KMS-11 (cell line): Measurements from ENCODE around the gene KRTAP9-6.

Source experiments
- H2AFZ ChIP-seq: fragments of 200-600 bp; sonication (generic); 2 replicates; pipeline ENCODE4 v1.6.1; 2016; ENCODE audit warnings: antibody characterized with exemption, mixed run types, low read depth
- H3K27ac ChIP-seq: fragments of 200-600 bp; sonication (generic); 2 replicates; pipeline ENCODE4 v1.6.1; 2016; ENCODE audit warnings: mild to moderate bottlenecking, mixed run types
- H3K27me3 ChIP-seq: fragments of 200-600 bp; sonication (generic); 2 replicates; pipeline ENCODE4 v1.6.1; 2017; ENCODE audit warnings: mild to moderate bottlenecking, low read depth, mixed run types, moderate library complexity; ENCODE audit not compliant: insufficient read depth
- H3K36me3 ChIP-seq: fragments of 200-600 bp; sonication (generic); 2 replicates; pipeline ENCODE4 v1.6.1; 2017; ENCODE audit warnings: mild to moderate bottlenecking, mixed run types; ENCODE audit not compliant: insufficient read depth
- H3K4me1 ChIP-seq: fragments of 200-600 bp; sonication (generic); 2 replicates; pipeline ENCODE4 v1.6.1; 2016; ENCODE audit warnings: mild to moderate bottlenecking, low read depth, mixed run types; ENCODE audit not compliant: poor library complexity, severe bottlenecking
- H3K4me2 ChIP-seq: fragments of 200-600 bp; sonication (generic); 2 replicates; pipeline ENCODE4 v1.7.0; 2016; ENCODE audit warnings: mild to moderate bottlenecking, mixed run types
- H3K4me3 ChIP-seq: fragments of 200-600 bp; sonication (generic); IDR thresholded peaks from 2 replicates; pipeline ENCODE4 v1.6.1; 2017; ENCODE audit warnings: low read depth, low read length, mixed read lengths; ENCODE audit not compliant: insufficient read depth
- H3K79me2 ChIP-seq: fragments of 200-600 bp; sonication (generic); 2 replicates; pipeline ENCODE4 v1.6.1; 2016; ENCODE audit warnings: low read depth, mixed run types; ENCODE audit not compliant: insufficient read depth
- H3K9ac ChIP-seq: fragments of 200-600 bp; sonication (generic); 2 replicates; pipeline ENCODE4 v1.6.1; 2016; ENCODE audit warnings: mild to moderate bottlenecking, mixed run types
- H4K20me1 ChIP-seq: fragments of 200-600 bp; sonication (generic); 2 replicates; pipeline ENCODE4 v1.6.1; 2016; ENCODE audit warnings: mild to moderate bottlenecking, mixed run types; ENCODE audit not compliant: insufficient read depth
- TF ChIP-seq, protein P1 (sequence below): fragments of 200-600 bp; sonication (generic); conservative IDR thresholded peaks from 2 replicates; pipeline ENCODE4 v1.6.1; 2017; ENCODE audit warnings: low read depth, mild to moderate bottlenecking, antibody characterized with exemption, low read length, moderate library complexity, mixed read lengths

The KRTAP9-6 gene

DNA sequence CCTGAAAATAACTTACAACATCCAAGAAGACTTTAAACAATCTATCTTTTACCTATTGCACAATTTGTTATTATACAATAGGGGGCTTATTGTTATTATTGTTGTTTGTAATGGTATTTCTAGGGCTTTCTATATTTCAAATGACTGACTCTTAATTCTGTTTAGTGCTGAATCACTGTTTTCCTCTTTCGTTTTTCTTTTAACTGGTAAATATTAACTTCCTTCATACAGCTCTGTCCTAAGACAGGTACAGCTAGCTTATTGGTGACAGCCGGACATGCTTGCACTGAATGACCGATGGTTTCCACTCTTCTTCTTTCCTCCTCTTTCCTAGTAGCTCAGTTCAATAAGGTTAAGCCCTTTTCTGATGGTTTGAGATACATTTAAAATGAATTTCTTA is 21.9 kb downstream of the KRTAP9-6 start:
- H2AFZ ChIP-seq: no peak overlapping the region
- H3K9ac ChIP-seq: no peak overlapping the region
- H3K79me2 ChIP-seq: no peaks in the 10 kb centered on the region
- TF ChIP-seq, protein P1, sequence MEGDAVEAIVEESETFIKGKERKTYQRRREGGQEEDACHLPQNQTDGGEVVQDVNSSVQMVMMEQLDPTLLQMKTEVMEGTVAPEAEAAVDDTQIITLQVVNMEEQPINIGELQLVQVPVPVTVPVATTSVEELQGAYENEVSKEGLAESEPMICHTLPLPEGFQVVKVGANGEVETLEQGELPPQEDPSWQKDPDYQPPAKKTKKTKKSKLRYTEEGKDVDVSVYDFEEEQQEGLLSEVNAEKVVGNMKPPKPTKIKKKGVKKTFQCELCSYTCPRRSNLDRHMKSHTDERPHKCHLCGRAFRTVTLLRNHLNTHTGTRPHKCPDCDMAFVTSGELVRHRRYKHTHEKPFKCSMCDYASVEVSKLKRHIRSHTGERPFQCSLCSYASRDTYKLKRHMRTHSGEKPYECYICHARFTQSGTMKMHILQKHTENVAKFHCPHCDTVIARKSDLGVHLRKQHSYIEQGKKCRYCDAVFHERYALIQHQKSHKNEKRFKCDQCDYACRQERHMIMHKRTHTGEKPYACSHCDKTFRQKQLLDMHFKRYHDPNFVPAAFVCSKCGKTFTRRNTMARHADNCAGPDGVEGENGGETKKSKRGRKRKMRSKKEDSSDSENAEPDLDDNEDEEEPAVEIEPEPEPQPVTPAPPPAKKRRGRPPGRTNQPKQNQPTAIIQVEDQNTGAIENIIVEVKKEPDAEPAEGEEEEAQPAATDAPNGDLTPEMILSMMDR: no peak
- H3K4me3 ChIP-seq: no peak overlapping the region
- no peaks in the 10 kb centered on the region for H3K36me3 ChIP-seq
- H3K4me2 ChIP-seq: no peak overlapping the region
- no peaks in the 10 kb centered on the region for H3K27me3 ChIP-seq
- no peaks in the 10 kb centered on the region for H4K20me1 ChIP-seq
- H3K4me1 ChIP-seq: no peaks in the 10 kb centered on the region
- H3K27ac ChIP-seq: no peak overlapping the region

DNA sequence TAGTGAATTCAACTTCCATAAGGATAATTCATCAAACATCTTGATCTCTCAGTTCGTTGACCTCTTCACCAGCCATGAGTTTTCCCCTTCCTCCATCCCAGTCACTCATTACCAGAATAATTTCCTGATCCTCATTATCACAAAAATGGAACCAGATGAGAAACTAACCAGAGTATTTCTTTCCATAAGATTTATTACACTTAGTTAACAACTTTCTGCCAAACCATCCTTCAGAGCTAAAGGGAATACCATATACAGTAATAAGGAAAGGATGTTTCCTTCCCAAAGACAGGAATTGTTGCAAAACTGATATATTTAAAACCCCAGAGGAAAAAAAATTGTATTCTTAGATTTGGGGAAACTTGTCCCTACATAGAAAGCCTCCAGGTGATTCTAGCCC is 28.8 kb downstream of the KRTAP9-6 start:
- no peaks in the 10 kb centered on the region for H3K36me3 ChIP-seq
- H3K4me1 ChIP-seq: no peaks in the 10 kb centered on the region
- H3K9ac ChIP-seq: no peak overlapping the region
- no peaks in the 10 kb centered on the region for H3K27me3 ChIP-seq
- H3K79me2 ChIP-seq: no peaks in the 10 kb centered on the region
- no peaks in the 10 kb centered on the region for H4K20me1 ChIP-seq
- no peak overlapping the region for H3K27ac ChIP-seq
- H3K4me3 ChIP-seq: no peak overlapping the region
- TF ChIP-seq, protein P1: no peak
- no peak overlapping the region for H3K4me2 ChIP-seq
- H2AFZ ChIP-seq: no peak overlapping the region

DNA sequence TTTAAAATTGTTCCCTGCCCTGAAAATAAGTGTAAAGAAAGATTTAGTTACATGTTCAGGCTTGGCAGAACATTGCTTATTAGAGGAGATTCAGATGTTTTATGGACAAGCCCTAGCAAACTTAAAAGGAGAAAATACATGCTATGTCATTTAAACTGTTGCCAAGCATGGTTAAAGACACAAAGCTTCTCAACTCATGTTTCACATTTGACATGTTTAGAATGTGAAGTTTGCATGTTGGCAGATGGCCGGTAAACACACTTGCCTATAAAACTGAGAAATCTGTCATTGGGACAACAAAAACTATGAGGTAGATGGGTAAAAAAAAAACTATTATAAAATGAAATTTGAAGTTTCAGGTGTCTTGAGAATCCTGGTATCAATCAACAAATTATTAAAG is 31.7 kb downstream of the KRTAP9-6 start:
- no peak overlapping the region for H3K9ac ChIP-seq
- no peaks in the 10 kb centered on the region for H4K20me1 ChIP-seq
- TF ChIP-seq, protein P1: no peak
- H3K4me2 ChIP-seq: no peak overlapping the region
- no peak overlapping the region for H3K27ac ChIP-seq
- no peak overlapping the region for H2AFZ ChIP-seq
- no peaks in the 10 kb centered on the region for H3K79me2 ChIP-seq
- no peaks in the 10 kb centered on the region for H3K36me3 ChIP-seq
- no peaks in the 10 kb centered on the region for H3K27me3 ChIP-seq
- H3K4me1 ChIP-seq: no peaks in the 10 kb centered on the region
- no peak overlapping the region for H3K4me3 ChIP-seq

DNA sequence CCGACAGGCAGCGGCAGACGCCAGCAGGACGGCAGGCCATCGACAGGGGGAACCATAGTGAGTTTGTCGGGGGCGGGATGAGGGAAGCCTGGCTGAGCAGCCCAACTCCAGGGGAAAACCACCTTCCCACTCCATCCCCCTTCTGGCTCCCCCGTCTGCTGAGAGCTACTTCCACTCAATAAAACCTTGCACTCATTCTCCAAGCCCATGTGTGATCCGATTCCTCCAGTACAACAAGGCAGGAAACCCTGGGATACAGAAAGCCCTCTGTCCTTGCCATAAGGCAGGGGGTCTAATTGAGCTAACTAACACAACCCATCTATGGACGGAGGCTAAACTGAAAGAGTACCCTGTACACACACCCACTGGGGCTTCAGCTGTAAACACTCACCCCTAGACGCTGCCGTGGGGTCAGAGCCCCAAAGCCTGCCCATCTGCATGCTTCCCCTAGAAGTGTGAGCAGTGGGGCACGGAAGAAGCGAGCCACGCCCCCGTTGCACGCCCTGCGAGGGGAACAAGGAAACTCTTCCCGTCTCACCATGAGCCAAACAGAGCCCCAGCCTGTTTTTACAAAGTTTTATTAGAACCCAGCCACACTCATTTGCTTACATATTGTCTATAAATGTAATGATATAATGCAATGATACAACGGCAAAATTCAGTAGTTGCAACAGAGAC is 33.4 kb downstream of the KRTAP9-6 start:
- TF ChIP-seq, protein P1: no peak
- no peaks in the 10 kb centered on the region for H3K79me2 ChIP-seq
- H3K9ac ChIP-seq: no peak overlapping the region
- H4K20me1 ChIP-seq: no peaks in the 10 kb centered on the region
- H3K27ac ChIP-seq: no peak overlapping the region
- H2AFZ ChIP-seq: no peak overlapping the region
- no peak overlapping the region for H3K4me3 ChIP-seq
- H3K36me3 ChIP-seq: no peaks in the 10 kb centered on the region
- H3K4me2 ChIP-seq: no peak overlapping the region
- H3K4me1 ChIP-seq: no peaks in the 10 kb centered on the region
- H3K27me3 ChIP-seq: no peaks in the 10 kb centered on the region
